WTC11 (cell line): ENCODE results near the gene TMEM176B. TPM values are rescaled to one million over a fixed set of nuclear protein-coding genes. Genes with fewer than 3 reads are reported as not detected.

Experiments used
- ATAC-seq: fragments of 200-7000 bp; cut with Tn5 transposase; 2 replicates; pipeline ENCODE4 v1.10.0; 2021; ENCODE audit warnings: mild to moderate bottlenecking, moderate library complexity
- CTCF ChIA-PET: fragments of 300-600 bp; sonication (Branson Sonifier 250); formaldehyde crosslinking; loops from one replicate; lab custom pipeline; 2021; ENCODE audit warnings: antibody characterized with exemption; lab: Charles Lee
- POLR2A ChIA-PET: fragments of 350-600 bp; sonication (Branson Sonifier 250); formaldehyde crosslinking; loops from one replicate; lab custom pipeline; 2021; ENCODE audit warnings: antibody characterized with exemption; lab: Charles Lee
- DNase-seq: peaks from one replicate; pipeline ENCODE4 v3.0.0; 2021; ENCODE audit warnings: low spot score
- H3K27ac Mint-ChIP-seq: 2 replicates; pipeline ENCODE4 v1.8.0; 2021; ENCODE audit warnings: mixed read lengths
- H3K27me3 Mint-ChIP-seq: 2 replicates; pipeline ENCODE4 v1.8.0; 2021; ENCODE audit warnings: low read depth, mild to moderate bottlenecking, moderate library complexity, mixed read lengths
- H3K36me3 Mint-ChIP-seq: 2 replicates; pipeline ENCODE4 v1.8.0; 2021; ENCODE audit warnings: mixed read lengths
- H3K4me1 Mint-ChIP-seq: 2 replicates; pipeline ENCODE4 v1.8.0; 2022; ENCODE audit warnings: mixed read lengths
- H3K4me3 Mint-ChIP-seq: 2 replicates; pipeline ENCODE4 v1.8.0; 2021; ENCODE audit warnings: mild to moderate bottlenecking, moderate library complexity, mixed read lengths
- H3K9me3 Mint-ChIP-seq: 2 replicates; pipeline ENCODE4 v1.8.0; 2021; ENCODE audit warnings: mixed read lengths
- FOXK1 ChIP-seq: sonication (generic); formaldehyde crosslinking; IDR thresholded peaks from 2 replicates; pipeline ENCODE4 v1.8.0; 2022; ENCODE audit warnings: mild to moderate bottlenecking, moderate library complexity, missing genetic modification reagents
- FOXP1 ChIP-seq: sonication (generic); formaldehyde crosslinking; IDR thresholded peaks from 2 replicates; pipeline ENCODE4 v1.8.0; 2022; ENCODE audit warnings: missing genetic modification reagents, mild to moderate bottlenecking, moderate library complexity, borderline replicate concordance
- MXD4 ChIP-seq: fragments of 250-450 bp; sonication (Bioruptor Pico); IDR thresholded peaks from 2 replicates; pipeline ENCODE4 v1.8.0; 2021; ENCODE audit warnings: mild to moderate bottlenecking, moderate library complexity, borderline replicate concordance
- NR3C1 ChIP-seq: sonication (generic); formaldehyde crosslinking; conservative IDR thresholded peaks from 2 replicates; pipeline ENCODE4 v1.8.1; 2023; ENCODE audit warnings: low read depth, mild to moderate bottlenecking, missing genetic modification reagents
- RORB ChIP-seq: fragments of 250-450 bp; sonication (Bioruptor Pico); IDR thresholded peaks from 2 replicates; pipeline ENCODE4 v1.9.0; 2021; ENCODE audit warnings: mild to moderate bottlenecking
- SMAD3 ChIP-seq: sonication (generic); formaldehyde crosslinking; IDR thresholded peaks from 2 replicates; pipeline ENCODE4 v1.8.0; 2022; ENCODE audit warnings: missing genetic modification reagents, mild to moderate bottlenecking, borderline replicate concordance
- TCF7 ChIP-seq: sonication (generic); formaldehyde crosslinking; IDR thresholded peaks from 2 replicates; pipeline ENCODE4 v1.8.0; 2022; ENCODE audit warnings: mild to moderate bottlenecking, low read depth, missing genetic modification reagents, moderate library complexity
- ZNF263 ChIP-seq: sonication (generic); formaldehyde crosslinking; IDR thresholded peaks from 2 replicates; pipeline ENCODE4 v1.8.1; 2022; ENCODE audit warnings: low read depth, mild to moderate bottlenecking, moderate library complexity, missing genetic modification reagents
- ZNF317 ChIP-seq: sonication (generic); formaldehyde crosslinking; IDR thresholded peaks from 2 replicates; pipeline ENCODE4 v1.8.1; 2023; ENCODE audit warnings: low read depth, mild to moderate bottlenecking, moderate library complexity, missing genetic modification reagents, borderline replicate concordance
- ZNF416 ChIP-seq: fragments of 250-450 bp; sonication (Bioruptor Pico); IDR thresholded peaks from 2 replicates; pipeline ENCODE4 v1.9.0; 2021; ENCODE audit warnings: mild to moderate bottlenecking, inconsistent platforms
- total RNA-seq: library from RNA; stranded (reverse); gene quantifications from 3 replicates; pipeline ENCODE4 v1.2.3, GENCODE V29; 2021
- TF ChIP-seq, protein P1 (sequence below): sonication (generic); formaldehyde crosslinking; IDR thresholded peaks from 2 replicates; pipeline ENCODE4 v1.8.1; 2022; ENCODE audit warnings: missing genetic modification reagents, borderline replicate concordance
- TF ChIP-seq, protein P2 (sequence below): sonication (generic); formaldehyde crosslinking; IDR thresholded peaks from 2 replicates; pipeline ENCODE4 v1.8.1; 2022; ENCODE audit warnings: mild to moderate bottlenecking, missing genetic modification reagents, moderate library complexity, borderline replicate concordance
- TF ChIP-seq, protein P3 (sequence below): sonication (generic); formaldehyde crosslinking; IDR thresholded peaks from 2 replicates; pipeline ENCODE4 v1.8.1; 2023; ENCODE audit warnings: mild to moderate bottlenecking, missing genetic modification reagents
- TF ChIP-seq, protein P4 (sequence below): fragments of 250-450 bp; sonication (Bioruptor Pico); IDR thresholded peaks from 2 replicates; pipeline ENCODE4 v1.9.0; 2021; ENCODE audit warnings: mild to moderate bottlenecking
- TF ChIP-seq, protein P5 (sequence below): sonication (generic); formaldehyde crosslinking; IDR thresholded peaks from 2 replicates; pipeline ENCODE4 v1.8.1; 2023; ENCODE audit warnings: mild to moderate bottlenecking, missing genetic modification reagents
- TF ChIP-seq, protein P6 (sequence below): sonication (generic); formaldehyde crosslinking; IDR thresholded peaks from 2 replicates; pipeline ENCODE4 v1.8.0; 2022; ENCODE audit warnings: mild to moderate bottlenecking, missing genetic modification reagents
- TF ChIP-seq, protein P7 (sequence below): fragments of 250-450 bp; sonication (Bioruptor Pico); IDR thresholded peaks from 2 replicates; pipeline ENCODE4 v1.9.0; 2021; ENCODE audit warnings: mild to moderate bottlenecking
- TF ChIP-seq, protein P8 (sequence below): sonication (generic); formaldehyde crosslinking; IDR thresholded peaks from 2 replicates; pipeline ENCODE4 v1.8.1; 2023; ENCODE audit warnings: mild to moderate bottlenecking, missing genetic modification reagents, borderline replicate concordance

Gene TMEM176B
- total RNA-seq, 1 experiment from 2014 or later, result 1.0 TPM

DNA sequence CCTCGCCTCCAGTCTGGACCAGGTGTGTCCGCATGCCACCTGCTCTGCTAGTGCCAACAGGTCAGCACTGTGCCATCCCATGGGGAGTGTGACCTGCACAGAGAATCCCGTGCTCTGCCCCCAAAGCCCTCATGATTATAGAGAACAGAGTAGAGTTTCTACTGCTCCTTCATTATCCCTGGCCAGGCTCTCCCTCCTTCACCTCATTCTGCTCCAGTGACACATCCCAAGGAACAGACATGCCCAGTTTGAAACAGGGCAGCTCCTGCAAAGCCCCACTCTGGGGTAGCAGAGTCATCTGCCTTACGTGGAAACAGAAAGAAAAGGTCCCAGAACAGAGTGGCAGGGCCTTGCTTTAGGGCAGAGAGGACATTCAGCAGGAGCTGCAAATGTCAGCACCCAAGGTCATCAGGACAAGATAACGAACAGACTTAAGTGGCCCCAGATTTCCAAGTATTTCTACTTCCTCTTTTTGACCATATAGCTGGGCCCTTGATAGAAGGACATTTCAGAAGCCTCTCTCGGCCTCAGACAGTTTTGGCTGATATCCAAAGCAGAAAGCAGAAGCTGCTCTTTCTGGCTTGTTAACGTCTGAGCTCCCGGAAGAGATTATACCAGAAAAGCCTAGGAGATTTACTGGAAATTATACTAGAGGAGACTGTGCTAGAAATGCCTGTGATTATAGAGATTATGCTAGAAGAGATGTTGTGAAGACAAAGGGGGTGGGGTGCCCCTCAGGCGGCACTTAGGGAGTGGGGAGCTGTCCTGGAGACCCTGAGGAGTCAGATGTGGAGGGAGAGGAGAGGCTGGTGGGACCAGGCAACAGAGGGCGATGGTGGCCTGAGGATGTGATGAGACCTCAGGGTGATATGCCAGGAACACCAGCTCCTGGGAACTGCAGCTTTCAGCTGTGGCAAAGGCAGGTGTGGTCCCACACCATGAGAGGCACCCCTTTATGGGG, 12.6 kb downstream of the TMEM176B start:
- peaks cover 13% of the 10 kb centered on the region for H3K27me3 Mint-ChIP-seq
- no peaks in the 10 kb centered on the region for H3K36me3 Mint-ChIP-seq
- DNase-seq (no peak), ATAC-seq (peak; percentile 64)
- H3K27ac Mint-ChIP-seq, result no peak overlapping the region
- H3K4me3 Mint-ChIP-seq, result no peak overlapping the region
- TF ChIP-seq TCF7 (no peak), NR3C1 (CRISPR knock-in tag) (no peak), FOXK1 (CRISPR knock-in tag) (no peak), MXD4 (no peak), RORB (no peak), FOXP1 (CRISPR knock-in tag) (no peak), ZNF317 (CRISPR knock-in tag) (no peak), ZNF416 (no peak), ZNF263 (CRISPR knock-in tag) (no peak), SMAD3 (CRISPR knock-in tag) (no peak)
- TF ChIP-seq, protein P1, sequence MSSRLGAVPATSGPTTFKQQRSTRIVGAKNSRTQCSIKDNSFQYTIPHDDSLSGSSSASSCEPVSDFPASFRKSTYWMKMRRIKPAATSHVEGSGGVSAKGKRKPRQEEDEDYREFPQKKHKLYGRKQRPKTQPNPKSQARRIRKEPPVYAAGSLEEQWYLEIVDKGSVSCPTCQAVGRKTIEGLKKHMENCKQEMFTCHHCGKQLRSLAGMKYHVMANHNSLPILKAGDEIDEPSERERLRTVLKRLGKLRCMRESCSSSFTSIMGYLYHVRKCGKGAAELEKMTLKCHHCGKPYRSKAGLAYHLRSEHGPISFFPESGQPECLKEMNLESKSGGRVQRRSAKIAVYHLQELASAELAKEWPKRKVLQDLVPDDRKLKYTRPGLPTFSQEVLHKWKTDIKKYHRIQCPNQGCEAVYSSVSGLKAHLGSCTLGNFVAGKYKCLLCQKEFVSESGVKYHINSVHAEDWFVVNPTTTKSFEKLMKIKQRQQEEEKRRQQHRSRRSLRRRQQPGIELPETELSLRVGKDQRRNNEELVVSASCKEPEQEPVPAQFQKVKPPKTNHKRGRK, result no peak
- TF ChIP-seq, protein P2, sequence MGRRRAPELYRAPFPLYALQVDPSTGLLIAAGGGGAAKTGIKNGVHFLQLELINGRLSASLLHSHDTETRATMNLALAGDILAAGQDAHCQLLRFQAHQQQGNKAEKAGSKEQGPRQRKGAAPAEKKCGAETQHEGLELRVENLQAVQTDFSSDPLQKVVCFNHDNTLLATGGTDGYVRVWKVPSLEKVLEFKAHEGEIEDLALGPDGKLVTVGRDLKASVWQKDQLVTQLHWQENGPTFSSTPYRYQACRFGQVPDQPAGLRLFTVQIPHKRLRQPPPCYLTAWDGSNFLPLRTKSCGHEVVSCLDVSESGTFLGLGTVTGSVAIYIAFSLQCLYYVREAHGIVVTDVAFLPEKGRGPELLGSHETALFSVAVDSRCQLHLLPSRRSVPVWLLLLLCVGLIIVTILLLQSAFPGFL (CRISPR knock-in tag), result no peak
- TF ChIP-seq, protein P3, sequence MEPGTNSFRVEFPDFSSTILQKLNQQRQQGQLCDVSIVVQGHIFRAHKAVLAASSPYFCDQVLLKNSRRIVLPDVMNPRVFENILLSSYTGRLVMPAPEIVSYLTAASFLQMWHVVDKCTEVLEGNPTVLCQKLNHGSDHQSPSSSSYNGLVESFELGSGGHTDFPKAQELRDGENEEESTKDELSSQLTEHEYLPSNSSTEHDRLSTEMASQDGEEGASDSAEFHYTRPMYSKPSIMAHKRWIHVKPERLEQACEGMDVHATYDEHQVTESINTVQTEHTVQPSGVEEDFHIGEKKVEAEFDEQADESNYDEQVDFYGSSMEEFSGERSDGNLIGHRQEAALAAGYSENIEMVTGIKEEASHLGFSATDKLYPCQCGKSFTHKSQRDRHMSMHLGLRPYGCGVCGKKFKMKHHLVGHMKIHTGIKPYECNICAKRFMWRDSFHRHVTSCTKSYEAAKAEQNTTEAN (CRISPR knock-in tag), result no peak
- TF ChIP-seq, protein P4, sequence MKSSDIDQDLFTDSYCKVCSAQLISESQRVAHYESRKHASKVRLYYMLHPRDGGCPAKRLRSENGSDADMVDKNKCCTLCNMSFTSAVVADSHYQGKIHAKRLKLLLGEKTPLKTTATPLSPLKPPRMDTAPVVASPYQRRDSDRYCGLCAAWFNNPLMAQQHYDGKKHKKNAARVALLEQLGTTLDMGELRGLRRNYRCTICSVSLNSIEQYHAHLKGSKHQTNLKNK (CRISPR knock-in tag), result no peak
- TF ChIP-seq, protein P5, sequence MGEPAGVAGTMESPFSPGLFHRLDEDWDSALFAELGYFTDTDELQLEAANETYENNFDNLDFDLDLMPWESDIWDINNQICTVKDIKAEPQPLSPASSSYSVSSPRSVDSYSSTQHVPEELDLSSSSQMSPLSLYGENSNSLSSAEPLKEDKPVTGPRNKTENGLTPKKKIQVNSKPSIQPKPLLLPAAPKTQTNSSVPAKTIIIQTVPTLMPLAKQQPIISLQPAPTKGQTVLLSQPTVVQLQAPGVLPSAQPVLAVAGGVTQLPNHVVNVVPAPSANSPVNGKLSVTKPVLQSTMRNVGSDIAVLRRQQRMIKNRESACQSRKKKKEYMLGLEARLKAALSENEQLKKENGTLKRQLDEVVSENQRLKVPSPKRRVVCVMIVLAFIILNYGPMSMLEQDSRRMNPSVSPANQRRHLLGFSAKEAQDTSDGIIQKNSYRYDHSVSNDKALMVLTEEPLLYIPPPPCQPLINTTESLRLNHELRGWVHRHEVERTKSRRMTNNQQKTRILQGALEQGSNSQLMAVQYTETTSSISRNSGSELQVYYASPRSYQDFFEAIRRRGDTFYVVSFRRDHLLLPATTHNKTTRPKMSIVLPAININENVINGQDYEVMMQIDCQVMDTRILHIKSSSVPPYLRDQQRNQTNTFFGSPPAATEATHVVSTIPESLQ, result no peak
- TF ChIP-seq, protein P6, sequence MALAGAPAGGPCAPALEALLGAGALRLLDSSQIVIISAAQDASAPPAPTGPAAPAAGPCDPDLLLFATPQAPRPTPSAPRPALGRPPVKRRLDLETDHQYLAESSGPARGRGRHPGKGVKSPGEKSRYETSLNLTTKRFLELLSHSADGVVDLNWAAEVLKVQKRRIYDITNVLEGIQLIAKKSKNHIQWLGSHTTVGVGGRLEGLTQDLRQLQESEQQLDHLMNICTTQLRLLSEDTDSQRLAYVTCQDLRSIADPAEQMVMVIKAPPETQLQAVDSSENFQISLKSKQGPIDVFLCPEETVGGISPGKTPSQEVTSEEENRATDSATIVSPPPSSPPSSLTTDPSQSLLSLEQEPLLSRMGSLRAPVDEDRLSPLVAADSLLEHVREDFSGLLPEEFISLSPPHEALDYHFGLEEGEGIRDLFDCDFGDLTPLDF, result no peak
- TF ChIP-seq, protein P7, sequence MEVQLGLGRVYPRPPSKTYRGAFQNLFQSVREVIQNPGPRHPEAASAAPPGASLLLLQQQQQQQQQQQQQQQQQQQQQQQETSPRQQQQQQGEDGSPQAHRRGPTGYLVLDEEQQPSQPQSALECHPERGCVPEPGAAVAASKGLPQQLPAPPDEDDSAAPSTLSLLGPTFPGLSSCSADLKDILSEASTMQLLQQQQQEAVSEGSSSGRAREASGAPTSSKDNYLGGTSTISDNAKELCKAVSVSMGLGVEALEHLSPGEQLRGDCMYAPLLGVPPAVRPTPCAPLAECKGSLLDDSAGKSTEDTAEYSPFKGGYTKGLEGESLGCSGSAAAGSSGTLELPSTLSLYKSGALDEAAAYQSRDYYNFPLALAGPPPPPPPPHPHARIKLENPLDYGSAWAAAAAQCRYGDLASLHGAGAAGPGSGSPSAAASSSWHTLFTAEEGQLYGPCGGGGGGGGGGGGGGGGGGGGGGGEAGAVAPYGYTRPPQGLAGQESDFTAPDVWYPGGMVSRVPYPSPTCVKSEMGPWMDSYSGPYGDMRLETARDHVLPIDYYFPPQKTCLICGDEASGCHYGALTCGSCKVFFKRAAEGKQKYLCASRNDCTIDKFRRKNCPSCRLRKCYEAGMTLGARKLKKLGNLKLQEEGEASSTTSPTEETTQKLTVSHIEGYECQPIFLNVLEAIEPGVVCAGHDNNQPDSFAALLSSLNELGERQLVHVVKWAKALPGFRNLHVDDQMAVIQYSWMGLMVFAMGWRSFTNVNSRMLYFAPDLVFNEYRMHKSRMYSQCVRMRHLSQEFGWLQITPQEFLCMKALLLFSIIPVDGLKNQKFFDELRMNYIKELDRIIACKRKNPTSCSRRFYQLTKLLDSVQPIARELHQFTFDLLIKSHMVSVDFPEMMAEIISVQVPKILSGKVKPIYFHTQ, result no peak
- TF ChIP-seq, protein P8, sequence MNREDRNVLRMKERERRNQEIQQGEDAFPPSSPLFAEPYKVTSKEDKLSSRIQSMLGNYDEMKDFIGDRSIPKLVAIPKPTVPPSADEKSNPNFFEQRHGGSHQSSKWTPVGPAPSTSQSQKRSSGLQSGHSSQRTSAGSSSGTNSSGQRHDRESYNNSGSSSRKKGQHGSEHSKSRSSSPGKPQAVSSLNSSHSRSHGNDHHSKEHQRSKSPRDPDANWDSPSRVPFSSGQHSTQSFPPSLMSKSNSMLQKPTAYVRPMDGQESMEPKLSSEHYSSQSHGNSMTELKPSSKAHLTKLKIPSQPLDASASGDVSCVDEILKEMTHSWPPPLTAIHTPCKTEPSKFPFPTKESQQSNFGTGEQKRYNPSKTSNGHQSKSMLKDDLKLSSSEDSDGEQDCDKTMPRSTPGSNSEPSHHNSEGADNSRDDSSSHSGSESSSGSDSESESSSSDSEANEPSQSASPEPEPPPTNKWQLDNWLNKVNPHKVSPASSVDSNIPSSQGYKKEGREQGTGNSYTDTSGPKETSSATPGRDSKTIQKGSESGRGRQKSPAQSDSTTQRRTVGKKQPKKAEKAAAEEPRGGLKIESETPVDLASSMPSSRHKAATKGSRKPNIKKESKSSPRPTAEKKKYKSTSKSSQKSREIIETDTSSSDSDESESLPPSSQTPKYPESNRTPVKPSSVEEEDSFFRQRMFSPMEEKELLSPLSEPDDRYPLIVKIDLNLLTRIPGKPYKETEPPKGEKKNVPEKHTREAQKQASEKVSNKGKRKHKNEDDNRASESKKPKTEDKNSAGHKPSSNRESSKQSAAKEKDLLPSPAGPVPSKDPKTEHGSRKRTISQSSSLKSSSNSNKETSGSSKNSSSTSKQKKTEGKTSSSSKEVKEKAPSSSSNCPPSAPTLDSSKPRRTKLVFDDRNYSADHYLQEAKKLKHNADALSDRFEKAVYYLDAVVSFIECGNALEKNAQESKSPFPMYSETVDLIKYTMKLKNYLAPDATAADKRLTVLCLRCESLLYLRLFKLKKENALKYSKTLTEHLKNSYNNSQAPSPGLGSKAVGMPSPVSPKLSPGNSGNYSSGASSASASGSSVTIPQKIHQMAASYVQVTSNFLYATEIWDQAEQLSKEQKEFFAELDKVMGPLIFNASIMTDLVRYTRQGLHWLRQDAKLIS (CRISPR knock-in tag), result no peak
- H3K4me1 Mint-ChIP-seq, result no peaks in the 10 kb centered on the region
- no peaks in the 10 kb centered on the region for H3K9me3 Mint-ChIP-seq
- ChIA-PET CTCF (interaction anchor here (0.7 to 2.6 kb wide), 16 partner anchors 9 to 207 kb away, joined by 3 to 18 read pairs (median 4); no protein-coding TSS in a partner anchor), POLR2A (no interaction called here)
